ENCODE measurements around the gene COL7A1. TPM values are rescaled to one million over a fixed set of nuclear protein-coding genes. Genes with fewer than 3 reads are reported as not detected.

Gene COL7A1
- total RNA-seq, 1 experiment from 2014 or later, result 22.9 TPM

- Histone ChIP-seq H3K56ac (ENCODE audit: insufficient read length, low read depth, low read length) (no peak overlapping the region), H2BK5ac (ENCODE audit: insufficient read length, low read length) (no peak overlapping the region), H3K4me1 (ENCODE audit: insufficient read depth, low read length) (no peaks in the 10 kb centered on the region), H4K91ac (ENCODE audit: insufficient read length, low read depth, low read length) (no peak overlapping the region), H3K23ac (ENCODE audit: insufficient read length, low read depth, low read length) (no peak overlapping the region), H4K8ac (replicated peaks; ENCODE audit: insufficient read length, low read depth, low read length) (no peak overlapping the region), H3T11ph (ENCODE audit: low read length) (no peak overlapping the region), H3K79me1 (ENCODE audit: insufficient read depth, low read depth, low read length, poor library complexity, severe bottlenecking) (no peaks in the 10 kb centered on the region), H3K18ac (ENCODE audit: insufficient read length, low read depth, low read length) (no peak overlapping the region), H2BK120ac (ENCODE audit: low read depth, low read length, poor library complexity, severe bottlenecking) (no peak overlapping the region), H3K14ac (ENCODE audit: insufficient read depth, low read length) (no peak overlapping the region), H2BK20ac (ENCODE audit: low read depth, low read length, poor library complexity, severe bottlenecking) (no peak overlapping the region), H2BK12ac (ENCODE audit: insufficient read length, low read depth, low read length) (no peak overlapping the region), H3K9me3 (ENCODE audit: control insufficient read depth, low read depth, low read length) (no peaks in the 10 kb centered on the region), H4K20me1 (ENCODE audit: control insufficient read depth, insufficient read depth, insufficient read length) (no peaks in the 10 kb centered on the region), H4K5ac (ENCODE audit: insufficient read length, low read depth, low read length) (no peak overlapping the region), H3K27ac (ENCODE audit: insufficient read length, low read depth, low read length) (no peak overlapping the region), H3K9ac (ENCODE audit: extremely low read depth, insufficient read length, low read length) (no peak overlapping the region), H3K23me2 (ENCODE audit: insufficient read length, low read depth, low read length, poor library complexity, severe bottlenecking) (no peaks in the 10 kb centered on the region), H3K4me2 (ENCODE audit: insufficient read depth, insufficient read length, low read length) (no peak overlapping the region), H3K79me2 (ENCODE audit: insufficient read depth, low read length) (no peaks in the 10 kb centered on the region), H3K27me3 (ENCODE audit: insufficient read depth, low read length) (no peaks in the 10 kb centered on the region), H3K4ac (ENCODE audit: low read depth, low read length) (no peak overlapping the region), H2BK15ac (ENCODE audit: low read depth, low read length) (no peak overlapping the region), H2AK5ac (ENCODE audit: insufficient read length, low read length) (no peak overlapping the region), H2AFZ (ENCODE audit: low read length) (no peak overlapping the region)
- Mint-ChIP-seq H3K4me3 (no peak overlapping the region), H3K36me3 (ENCODE audit: insufficient read depth in 1 of 3, low read depth in 3 of 3) (peaks cover 47 to 74% (median 50%) of the 10 kb centered on the region in 3 experiments), H3K9me3 (no peaks in the 10 kb centered on the region), H3K27ac (0 out of 7 replicates have a peak overlapping the region, but pooled peaks of 1 of the 3 experiments have one; percentile 18), H3K27me3 (ENCODE audit: low read depth) (no peaks in the 10 kb centered on the region), H3K4me1 (peaks cover 12 to 21% of the 10 kb centered on the region in 2 experiments)
- TF ChIP-seq CTCF (conservative IDR thresholded peaks at IDR 0.05), result no peak
- no peak for DNase-seq
- no CpG with 5 or more reads among the region's 11 CpGs for WGBS (ENCODE audit: extremely low coverage, insufficient read length, low lambda C conversion rate)
Observed at GRCh38 chr3:48599077-48599501, 4.0 kb upstream of the COL7A1 start.

Data from H9 (cell line).